Neutrophil (primary cell): ENCODE data around the gene SELENOK.
A peak's percentile ranks its signal among the peaks of the same experiment; 100 is the strongest.

Source experiments
- H3K27ac ChIP-seq: fragments of 200-600 bp; sonication (generic); 2 replicates; pipeline ENCODE4 v1.5.1; 2016; ENCODE audit warnings: mild to moderate bottlenecking, moderate library complexity
- H3K27me3 ChIP-seq: fragments of 200-600 bp; sonication (generic); 2 replicates; pipeline ENCODE4 v1.6.0; 2016; ENCODE audit warnings: mild to moderate bottlenecking
- H3K36me3 ChIP-seq: fragments of 200-600 bp; sonication (generic); 2 replicates; pipeline ENCODE4 v1.5.1; 2017
- H3K4me1 ChIP-seq, 2 experiments: fragments of 200-600 bp in 1 of 2; sonication (generic) in 1 of 2; 1 replicate in 1 of 2; 2 replicates in 1 of 2; pipeline versions ENCODE4 v1.5.1 to v1.6.1; 2013 to 2016; ENCODE audit warnings: low read depth in 1 of 2, low read length in 1 of 2, mild to moderate bottlenecking in 1 of 2, moderate library complexity in 1 of 2; ENCODE audit not compliant: control insufficient read depth in 1 of 2, insufficient read depth in 1 of 2
- H3K4me3 ChIP-seq, 2 experiments: fragments of 200-600 bp in 1 of 2; sonication (generic) in 1 of 2; 1 replicate in 1 of 2; 2 replicates in 1 of 2; pipeline ENCODE4 v1.5.1; 2013 to 2016; ENCODE audit warnings: low read depth in 1 of 2, low read length in 1 of 2, mild to moderate bottlenecking in 1 of 2, moderate library complexity in 1 of 2
- H3K9me3 ChIP-seq: fragments of 200-600 bp; sonication (generic); 2 replicates; pipeline ENCODE4 v1.5.1; 2016
- TF ChIP-seq, protein P1 (sequence below): fragments of 200-600 bp; sonication (generic); IDR thresholded peaks from 2 replicates; pipeline ENCODE4 v1.5.1; 2016; ENCODE audit warnings: antibody characterized with exemption

The SELENOK gene

DNA sequence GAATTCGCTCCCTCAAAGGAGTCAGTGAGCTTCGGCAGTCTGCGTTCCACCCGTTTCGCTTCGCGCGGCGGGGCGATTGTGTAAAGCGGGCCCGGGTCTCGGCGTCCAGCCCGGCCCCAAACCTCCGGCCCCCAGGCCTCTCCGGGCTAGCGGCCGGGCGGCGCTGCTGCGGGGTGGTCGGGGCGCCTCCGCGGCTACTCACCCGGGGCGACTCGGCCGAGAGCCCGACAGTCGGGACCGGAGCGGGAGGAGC is 45.9 kb downstream of the SELENOK start:
- Histone ChIP-seq H3K9me3 (no peaks in the 10 kb centered on the region), H3K36me3 (no peaks in the 10 kb centered on the region), H3K4me1 (peaks cover 15 to 17% of the 10 kb centered on the region in 2 experiments), H3K27ac (no peak overlapping the region), H3K27me3 (peaks cover 74% of the 10 kb centered on the region), H3K4me3 (peak overlapping the region; percentile 57 to 66)
- TF ChIP-seq, protein P1, sequence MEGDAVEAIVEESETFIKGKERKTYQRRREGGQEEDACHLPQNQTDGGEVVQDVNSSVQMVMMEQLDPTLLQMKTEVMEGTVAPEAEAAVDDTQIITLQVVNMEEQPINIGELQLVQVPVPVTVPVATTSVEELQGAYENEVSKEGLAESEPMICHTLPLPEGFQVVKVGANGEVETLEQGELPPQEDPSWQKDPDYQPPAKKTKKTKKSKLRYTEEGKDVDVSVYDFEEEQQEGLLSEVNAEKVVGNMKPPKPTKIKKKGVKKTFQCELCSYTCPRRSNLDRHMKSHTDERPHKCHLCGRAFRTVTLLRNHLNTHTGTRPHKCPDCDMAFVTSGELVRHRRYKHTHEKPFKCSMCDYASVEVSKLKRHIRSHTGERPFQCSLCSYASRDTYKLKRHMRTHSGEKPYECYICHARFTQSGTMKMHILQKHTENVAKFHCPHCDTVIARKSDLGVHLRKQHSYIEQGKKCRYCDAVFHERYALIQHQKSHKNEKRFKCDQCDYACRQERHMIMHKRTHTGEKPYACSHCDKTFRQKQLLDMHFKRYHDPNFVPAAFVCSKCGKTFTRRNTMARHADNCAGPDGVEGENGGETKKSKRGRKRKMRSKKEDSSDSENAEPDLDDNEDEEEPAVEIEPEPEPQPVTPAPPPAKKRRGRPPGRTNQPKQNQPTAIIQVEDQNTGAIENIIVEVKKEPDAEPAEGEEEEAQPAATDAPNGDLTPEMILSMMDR, result no peak

DNA sequence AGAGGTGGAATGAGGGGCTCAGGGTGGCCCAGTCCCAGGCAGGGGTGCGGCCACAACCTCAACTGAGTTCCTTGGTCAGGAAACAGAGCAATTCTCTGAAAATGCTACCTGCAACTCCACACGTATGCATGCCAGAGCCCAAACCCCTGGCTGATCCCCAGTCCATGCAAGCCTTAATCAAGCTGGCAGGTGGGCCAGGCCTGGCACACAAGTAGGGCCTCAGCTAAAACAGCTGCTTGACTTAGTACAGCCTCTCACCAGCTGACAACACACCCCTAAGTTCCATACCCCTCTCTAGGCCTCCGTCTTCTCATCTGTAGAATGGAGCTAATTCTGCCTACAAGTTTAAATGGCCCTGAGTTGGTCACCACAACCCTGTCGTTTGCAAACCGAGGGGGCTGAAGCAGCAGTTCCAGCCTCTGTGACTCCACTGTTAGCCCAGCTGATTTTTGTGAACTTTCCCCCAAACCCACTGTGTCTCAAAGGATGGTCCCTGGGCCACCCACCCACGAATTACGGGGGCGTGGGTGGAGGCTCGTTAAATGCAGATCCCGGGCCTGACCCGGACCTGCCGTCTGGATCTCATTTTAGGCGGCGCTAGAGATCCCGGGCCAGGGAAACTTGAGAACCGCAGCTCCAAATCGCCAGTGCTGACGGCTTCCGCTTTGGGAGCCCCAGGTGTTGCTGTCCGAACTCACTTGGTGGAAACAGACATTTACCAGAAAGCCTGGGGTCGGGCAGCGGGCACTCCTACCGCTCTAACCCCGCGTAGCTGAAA is 46.4 kb downstream of the SELENOK start:
- TF ChIP-seq, protein P1, result no peak
- H3K9me3 ChIP-seq, result no peaks in the 10 kb centered on the region
- H3K27me3 ChIP-seq, result peaks cover 71% of the 10 kb centered on the region
- no peak overlapping the region for H3K27ac ChIP-seq
- peak overlapping the region; percentile 57 to 66 for H3K4me3 ChIP-seq
- H3K4me1 ChIP-seq, result peaks cover 15 to 17% of the 10 kb centered on the region in 2 experiments
- no peaks in the 10 kb centered on the region for H3K36me3 ChIP-seq

DNA sequence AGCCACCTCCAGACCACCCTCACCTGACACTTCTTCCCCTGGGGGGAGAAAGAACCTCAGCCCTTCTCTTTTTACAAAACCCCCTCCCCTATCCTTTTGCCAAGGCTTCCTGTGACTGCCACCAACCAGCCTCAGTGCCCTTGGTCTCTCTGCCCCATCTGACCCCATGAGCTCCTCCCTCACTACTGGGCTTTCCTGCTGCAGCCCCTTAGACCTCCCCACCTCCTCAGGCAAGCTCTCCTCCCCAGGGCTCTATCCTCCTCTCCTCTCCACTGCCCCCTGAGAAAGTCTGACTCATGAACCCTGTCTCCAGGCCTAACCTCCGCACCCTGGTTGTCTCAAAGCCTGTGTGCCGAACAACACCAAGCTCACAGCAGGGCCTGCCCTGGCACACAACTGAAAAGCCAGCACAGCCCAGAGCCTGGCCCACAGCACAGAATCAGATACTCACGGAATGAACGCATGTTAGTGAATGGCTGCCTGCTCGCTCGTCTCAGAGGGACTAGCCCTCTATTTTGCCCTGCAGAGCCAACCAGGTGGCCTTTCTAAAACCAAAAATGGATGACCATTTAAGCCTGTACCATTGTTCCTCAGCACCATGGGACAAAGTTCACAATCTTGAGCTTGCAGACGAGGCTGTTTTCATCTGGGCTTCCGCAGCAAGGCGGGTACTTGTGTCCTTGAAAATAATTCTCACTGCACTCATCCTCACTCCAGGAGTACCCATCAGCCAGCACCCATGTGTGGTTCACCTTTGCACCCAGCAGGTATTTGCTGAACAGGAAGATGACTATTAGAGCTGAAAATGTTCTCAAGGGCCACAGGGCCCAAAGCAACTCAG is 47.2 kb downstream of the SELENOK start:
- peaks cover 15 to 17% of the 10 kb centered on the region in 2 experiments for H3K4me1 ChIP-seq
- TF ChIP-seq, protein P1, result no peak
- H3K27ac ChIP-seq, result no peak overlapping the region
- no peaks in the 10 kb centered on the region for H3K36me3 ChIP-seq
- no peak overlapping the region for H3K4me3 ChIP-seq
- peaks cover 64% of the 10 kb centered on the region for H3K27me3 ChIP-seq
- H3K9me3 ChIP-seq, result no peaks in the 10 kb centered on the region

DNA sequence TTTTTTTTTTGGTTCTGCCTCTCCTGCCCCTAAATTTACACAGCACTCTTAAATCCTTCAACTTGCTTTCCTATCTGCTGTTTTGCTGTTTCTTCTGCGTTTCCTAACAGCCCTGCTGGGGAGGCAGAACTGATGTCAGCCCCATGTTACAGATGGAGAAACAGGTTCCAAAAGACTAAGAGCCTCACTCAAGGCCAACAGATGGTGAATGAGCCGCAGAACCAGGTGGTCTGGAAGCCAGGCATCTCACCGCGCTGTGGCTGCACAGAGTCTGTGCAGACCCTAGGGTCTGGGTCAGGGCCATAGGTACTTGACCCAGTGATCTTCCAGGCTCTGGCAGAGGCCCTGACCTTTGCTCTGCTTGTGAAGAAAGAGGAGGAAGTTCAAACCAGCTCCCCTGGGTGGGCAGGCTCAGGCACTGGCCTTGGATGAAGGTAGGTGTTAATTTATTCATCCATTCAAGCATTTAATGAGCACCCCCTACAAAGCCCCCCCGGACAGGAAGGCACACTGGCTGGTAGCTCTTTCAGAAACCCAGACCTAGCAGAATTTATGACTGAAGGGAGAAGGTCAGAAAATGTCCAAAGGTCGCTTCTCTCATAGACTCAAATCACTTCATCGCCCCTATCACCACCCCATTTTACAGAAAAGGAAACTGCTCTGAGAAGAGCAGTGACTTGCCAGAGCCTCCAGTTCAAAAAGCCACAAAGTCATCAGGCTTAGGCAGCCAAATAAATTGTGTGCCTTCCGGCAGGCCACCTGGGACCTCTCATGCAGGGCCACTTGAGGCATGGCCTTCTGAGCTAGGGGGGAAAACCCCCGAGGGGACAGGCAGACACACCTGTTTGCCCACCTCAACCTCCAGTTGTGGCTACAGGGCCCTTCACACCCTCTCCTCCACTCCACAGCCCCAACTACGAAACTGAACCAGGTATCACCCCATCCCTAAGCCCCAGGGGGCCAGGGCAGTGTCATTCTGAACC is 48.2 kb downstream of the SELENOK start:
- TF ChIP-seq, protein P1, result no peak

More for the DNA sequence above, 48.2 kb downstream of the SELENOK start:
- Histone ChIP-seq H3K9me3 (no peaks in the 10 kb centered on the region), H3K27me3 (peaks cover 55% of the 10 kb centered on the region), H3K27ac (no peak overlapping the region), H3K4me1 (peaks cover 15 to 17% of the 10 kb centered on the region in 2 experiments), H3K36me3 (no peaks in the 10 kb centered on the region), H3K4me3 (no peak overlapping the region)
